ENCODE results near the gene LRFN2.

Gene LRFN2

DNA sequence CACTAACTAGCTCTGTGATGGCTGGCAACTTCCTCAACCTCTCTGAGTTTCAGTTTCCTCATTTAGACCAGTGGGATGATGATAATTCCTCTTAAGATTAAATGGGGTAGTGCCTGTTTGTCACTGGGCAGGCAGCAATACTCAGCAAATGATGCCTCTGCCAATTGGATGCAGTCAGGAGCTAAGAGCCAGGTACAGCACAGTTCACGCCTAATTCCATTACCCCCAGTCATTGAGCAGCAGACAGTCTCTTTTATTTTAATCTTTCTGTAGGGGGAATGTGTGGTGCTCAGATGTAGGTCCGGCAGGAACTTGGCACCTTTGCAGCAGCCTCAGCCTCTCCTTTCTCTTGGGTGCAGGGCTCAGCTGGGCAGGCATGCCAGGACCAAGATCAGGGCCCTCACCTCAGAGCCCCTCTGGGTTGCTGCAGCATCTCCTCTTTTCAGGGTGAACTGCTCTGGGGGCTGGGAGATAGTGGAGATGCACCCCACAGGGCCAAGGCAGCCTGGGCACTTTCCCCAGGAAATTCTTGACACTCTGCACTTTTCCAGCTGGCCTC, 243.8 kb downstream of the LRFN2 start:
- DNase-seq = no peak

DNA sequence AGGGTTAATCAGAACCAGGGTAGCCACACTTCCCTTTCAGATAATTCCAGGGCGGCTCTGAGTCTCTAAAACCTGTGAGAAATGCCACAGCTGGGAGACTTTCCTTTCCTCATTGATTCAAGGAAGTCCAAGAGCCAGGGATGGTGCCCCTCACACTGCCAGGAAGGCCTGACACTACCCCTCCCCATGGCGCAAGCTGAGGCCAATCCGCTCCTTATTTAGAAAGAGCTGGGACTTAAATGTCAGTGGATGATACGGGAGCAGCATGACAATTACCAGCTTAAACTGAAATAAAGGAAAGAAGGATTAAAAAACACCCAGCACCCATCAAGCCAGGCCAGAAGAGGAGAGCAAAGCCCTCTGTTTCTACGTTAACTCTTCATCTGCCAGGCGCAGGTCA, 244.4 kb downstream of the LRFN2 start:
- no peak for DNase-seq

DNA sequence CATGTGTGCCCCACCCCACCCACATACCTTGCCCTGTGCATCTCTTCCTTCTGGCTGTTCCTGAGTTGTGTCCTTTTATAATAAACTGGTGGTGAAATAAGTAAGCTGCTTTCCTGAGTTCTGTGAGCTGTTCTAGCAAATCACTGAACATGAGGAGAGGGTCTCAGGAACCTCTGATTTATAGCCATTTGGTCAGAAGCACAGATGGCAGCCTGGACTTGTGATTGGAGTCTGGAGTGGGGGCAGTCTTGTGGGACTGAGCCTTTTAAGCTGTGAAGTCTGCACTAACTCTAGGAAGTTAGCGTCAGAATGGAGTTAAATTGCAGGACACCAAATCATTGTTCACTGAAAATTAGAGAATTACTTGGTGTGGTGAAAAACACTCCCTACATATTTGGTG, 245.4 kb downstream of the LRFN2 start:
- DNase-seq = no peak
